Neural cell (in vitro differentiated cells): ENCODE results near the gene ALK.

Source experiments
- POLR2AphosphoS5 ChIP-seq: IDR thresholded peaks from 2 replicates; pipeline ENCODE4 v1.6.1; 2012
- RAD21 ChIP-seq: fragments of 450-650 bp; conservative IDR thresholded peaks from 2 replicates; pipeline ENCODE4 v1.6.1; 2014; ENCODE audit warnings: antibody characterized with exemption, mild to moderate bottlenecking, moderate library complexity
- TAF1 ChIP-seq: IDR thresholded peaks from 2 replicates; pipeline ENCODE4 v1.6.1; 2012; ENCODE audit warnings: low read depth
- TF ChIP-seq, protein P1 (sequence below): IDR thresholded peaks from 2 replicates; pipeline ENCODE4 v1.6.1; 2012; ENCODE audit warnings: borderline replicate concordance
- TF ChIP-seq, protein P2 (sequence below): fragments of 450-650 bp; IDR thresholded peaks from 2 replicates; pipeline ENCODE4 v1.5.1; 2014; ENCODE audit warnings: antibody characterized with exemption, mild to moderate bottlenecking, moderate library complexity; ENCODE audit not compliant: poor library complexity, severe bottlenecking

DNA sequence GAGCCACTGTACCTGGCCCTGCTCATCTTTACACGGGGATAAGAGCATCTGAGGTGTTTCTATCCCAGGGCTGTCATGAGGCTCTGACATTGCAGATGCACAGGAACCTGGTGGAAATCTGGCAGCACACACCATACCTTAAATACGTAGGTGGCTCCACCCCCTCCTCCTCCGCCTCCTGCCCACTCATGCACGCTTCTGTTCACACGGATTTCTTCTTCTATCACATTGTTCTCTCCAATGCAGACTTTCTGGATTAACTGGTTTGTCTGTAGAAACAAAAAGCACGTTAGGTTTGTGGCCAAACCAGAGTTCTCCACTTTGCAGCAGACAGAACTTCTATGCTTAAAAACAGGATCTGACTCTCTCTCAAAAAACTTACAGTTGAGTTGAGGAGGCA lies 688.0 kb downstream of the ALK start:
- TF ChIP-seq RAD21 (no peak), POLR2AphosphoS5 (no peak), TAF1 (no peak)
- TF ChIP-seq, protein P1, sequence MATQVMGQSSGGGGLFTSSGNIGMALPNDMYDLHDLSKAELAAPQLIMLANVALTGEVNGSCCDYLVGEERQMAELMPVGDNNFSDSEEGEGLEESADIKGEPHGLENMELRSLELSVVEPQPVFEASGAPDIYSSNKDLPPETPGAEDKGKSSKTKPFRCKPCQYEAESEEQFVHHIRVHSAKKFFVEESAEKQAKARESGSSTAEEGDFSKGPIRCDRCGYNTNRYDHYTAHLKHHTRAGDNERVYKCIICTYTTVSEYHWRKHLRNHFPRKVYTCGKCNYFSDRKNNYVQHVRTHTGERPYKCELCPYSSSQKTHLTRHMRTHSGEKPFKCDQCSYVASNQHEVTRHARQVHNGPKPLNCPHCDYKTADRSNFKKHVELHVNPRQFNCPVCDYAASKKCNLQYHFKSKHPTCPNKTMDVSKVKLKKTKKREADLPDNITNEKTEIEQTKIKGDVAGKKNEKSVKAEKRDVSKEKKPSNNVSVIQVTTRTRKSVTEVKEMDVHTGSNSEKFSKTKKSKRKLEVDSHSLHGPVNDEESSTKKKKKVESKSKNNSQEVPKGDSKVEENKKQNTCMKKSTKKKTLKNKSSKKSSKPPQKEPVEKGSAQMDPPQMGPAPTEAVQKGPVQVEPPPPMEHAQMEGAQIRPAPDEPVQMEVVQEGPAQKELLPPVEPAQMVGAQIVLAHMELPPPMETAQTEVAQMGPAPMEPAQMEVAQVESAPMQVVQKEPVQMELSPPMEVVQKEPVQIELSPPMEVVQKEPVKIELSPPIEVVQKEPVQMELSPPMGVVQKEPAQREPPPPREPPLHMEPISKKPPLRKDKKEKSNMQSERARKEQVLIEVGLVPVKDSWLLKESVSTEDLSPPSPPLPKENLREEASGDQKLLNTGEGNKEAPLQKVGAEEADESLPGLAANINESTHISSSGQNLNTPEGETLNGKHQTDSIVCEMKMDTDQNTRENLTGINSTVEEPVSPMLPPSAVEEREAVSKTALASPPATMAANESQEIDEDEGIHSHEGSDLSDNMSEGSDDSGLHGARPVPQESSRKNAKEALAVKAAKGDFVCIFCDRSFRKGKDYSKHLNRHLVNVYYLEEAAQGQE: no peak
- TF ChIP-seq, protein P2, sequence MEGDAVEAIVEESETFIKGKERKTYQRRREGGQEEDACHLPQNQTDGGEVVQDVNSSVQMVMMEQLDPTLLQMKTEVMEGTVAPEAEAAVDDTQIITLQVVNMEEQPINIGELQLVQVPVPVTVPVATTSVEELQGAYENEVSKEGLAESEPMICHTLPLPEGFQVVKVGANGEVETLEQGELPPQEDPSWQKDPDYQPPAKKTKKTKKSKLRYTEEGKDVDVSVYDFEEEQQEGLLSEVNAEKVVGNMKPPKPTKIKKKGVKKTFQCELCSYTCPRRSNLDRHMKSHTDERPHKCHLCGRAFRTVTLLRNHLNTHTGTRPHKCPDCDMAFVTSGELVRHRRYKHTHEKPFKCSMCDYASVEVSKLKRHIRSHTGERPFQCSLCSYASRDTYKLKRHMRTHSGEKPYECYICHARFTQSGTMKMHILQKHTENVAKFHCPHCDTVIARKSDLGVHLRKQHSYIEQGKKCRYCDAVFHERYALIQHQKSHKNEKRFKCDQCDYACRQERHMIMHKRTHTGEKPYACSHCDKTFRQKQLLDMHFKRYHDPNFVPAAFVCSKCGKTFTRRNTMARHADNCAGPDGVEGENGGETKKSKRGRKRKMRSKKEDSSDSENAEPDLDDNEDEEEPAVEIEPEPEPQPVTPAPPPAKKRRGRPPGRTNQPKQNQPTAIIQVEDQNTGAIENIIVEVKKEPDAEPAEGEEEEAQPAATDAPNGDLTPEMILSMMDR: no peak
